ENCODE results near the gene GPX7. TPM values are rescaled to one million over a fixed set of nuclear protein-coding genes. Genes with fewer than 3 reads are reported as not detected.

The GPX7 gene
- total RNA-seq, 4 donors from 2014 or later = 1.7 to 13.0 (median 6.6) TPM

DNA sequence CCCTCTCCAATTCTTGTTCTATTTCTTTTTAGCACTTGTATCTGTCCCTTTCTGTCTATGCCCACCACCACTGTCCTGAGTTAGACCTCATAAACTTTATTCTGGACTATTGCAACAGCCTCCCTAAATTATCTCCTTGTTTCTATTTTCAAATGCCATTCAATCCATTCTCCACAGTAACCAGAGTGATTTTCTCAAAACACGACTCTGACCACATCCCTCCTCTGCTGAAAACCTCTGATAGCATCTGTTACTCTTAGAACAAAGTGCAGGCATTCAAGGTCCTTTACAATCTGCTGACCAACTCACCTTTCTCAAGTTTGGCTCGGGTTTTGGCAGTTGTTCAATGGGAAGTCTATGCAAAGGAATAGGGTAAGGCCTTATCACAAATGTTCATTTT, 22.8 kb upstream of the GPX7 start:
- intact Hi-C loops (cut with DNase I; ENCODE audit: low total_unique reads) = no loop called here
- no peaks in the 10 kb centered on the region for H3K27me3 ChIP-seq
- no peak overlapping the region for H3K4me3 ChIP-seq
- DNase-seq (no peak), ATAC-seq (no peak)
- in situ Hi-C loops (cut with MboI; ENCODE audit: low sequenced_read_pairs in 4 of 4) = no loop called here
- no peaks in the 10 kb centered on the region for H3K4me1 ChIP-seq
- H3K36me3 ChIP-seq = no peaks in the 10 kb centered on the region
- no peak for TF ChIP-seq POLR2A (IDR thresholded peaks at IDR 0.05)
- TF ChIP-seq, protein P1, sequence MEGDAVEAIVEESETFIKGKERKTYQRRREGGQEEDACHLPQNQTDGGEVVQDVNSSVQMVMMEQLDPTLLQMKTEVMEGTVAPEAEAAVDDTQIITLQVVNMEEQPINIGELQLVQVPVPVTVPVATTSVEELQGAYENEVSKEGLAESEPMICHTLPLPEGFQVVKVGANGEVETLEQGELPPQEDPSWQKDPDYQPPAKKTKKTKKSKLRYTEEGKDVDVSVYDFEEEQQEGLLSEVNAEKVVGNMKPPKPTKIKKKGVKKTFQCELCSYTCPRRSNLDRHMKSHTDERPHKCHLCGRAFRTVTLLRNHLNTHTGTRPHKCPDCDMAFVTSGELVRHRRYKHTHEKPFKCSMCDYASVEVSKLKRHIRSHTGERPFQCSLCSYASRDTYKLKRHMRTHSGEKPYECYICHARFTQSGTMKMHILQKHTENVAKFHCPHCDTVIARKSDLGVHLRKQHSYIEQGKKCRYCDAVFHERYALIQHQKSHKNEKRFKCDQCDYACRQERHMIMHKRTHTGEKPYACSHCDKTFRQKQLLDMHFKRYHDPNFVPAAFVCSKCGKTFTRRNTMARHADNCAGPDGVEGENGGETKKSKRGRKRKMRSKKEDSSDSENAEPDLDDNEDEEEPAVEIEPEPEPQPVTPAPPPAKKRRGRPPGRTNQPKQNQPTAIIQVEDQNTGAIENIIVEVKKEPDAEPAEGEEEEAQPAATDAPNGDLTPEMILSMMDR (IDR thresholded peaks at IDR 0.05 in 4 of 5, conservative IDR thresholded peaks at IDR 0.05 in 1 of 5) = no peak
- no peaks in the 10 kb centered on the region for H3K9me3 ChIP-seq
- H3K27ac ChIP-seq = no peak overlapping the region

DNA sequence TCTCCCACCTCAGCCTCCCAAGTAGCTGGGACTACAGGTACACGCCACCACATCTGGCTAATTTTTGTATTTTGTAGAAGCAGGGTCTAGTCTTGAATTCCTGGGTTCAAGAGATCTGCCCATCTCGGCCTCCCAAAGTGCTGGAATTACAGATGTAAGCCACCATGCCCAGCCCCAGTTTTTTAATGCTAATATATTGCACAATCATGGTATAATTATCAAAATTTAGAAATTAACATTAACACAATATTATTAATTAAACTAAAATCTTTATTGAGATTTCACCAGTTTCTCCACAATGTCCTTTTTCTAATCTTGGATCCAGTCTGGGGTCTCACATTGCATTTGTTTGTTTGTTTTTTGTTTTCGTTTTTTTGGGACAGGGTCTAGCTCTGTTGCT, 21.9 kb upstream of the GPX7 start:
- H3K4me1 ChIP-seq = no peaks in the 10 kb centered on the region

DNA sequence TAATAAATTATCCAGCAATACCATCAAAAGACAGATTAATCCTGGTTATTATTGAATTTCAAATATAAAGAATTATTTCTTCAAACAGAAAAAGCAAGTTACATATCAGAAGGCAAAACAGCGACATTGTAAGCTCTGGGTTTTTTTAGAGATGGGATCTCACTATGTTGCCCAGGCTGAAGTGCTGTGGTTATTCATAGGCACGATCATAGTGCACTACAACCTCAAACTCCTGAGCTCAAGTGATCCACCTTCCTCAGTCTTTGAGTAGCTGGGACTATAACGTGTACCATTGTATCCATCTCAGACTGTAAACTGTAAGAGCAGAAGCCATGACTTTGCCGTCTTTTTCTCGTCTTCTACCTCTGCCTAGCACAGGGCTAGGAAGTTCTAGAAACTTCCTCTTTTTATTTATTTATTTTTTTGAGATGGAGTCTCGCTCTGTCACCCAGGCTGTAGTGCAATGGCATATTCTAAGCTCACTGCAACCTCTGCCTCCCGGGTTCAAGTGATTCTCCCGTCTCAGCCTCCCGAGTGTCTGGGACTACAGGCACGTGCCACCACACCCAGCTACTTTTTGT, 20.0 kb upstream of the GPX7 start:
- intact Hi-C loops (cut with DNase I; ENCODE audit: low total_unique reads) = no loop called here
- DNase-seq (no peak), ATAC-seq (no peak)
- in situ Hi-C loops (cut with MboI; ENCODE audit: low sequenced_read_pairs in 4 of 4) = no loop called here
- no peaks in the 10 kb centered on the region for H3K4me1 ChIP-seq
- no peaks in the 10 kb centered on the region for H3K36me3 ChIP-seq
- H3K4me3 ChIP-seq = no peak overlapping the region
- H3K27me3 ChIP-seq = no peaks in the 10 kb centered on the region
- TF ChIP-seq, protein P1 (IDR thresholded peaks at IDR 0.05 in 4 of 5, conservative IDR thresholded peaks at IDR 0.05 in 1 of 5) = no peak
- no peak for TF ChIP-seq POLR2A (IDR thresholded peaks at IDR 0.05)
- no peaks in the 10 kb centered on the region for H3K9me3 ChIP-seq
- no peak overlapping the region for H3K27ac ChIP-seq

More for the DNA sequence above, 21.9 kb upstream of the GPX7 start:
- Histone ChIP-seq H3K27ac (no peak overlapping the region), H3K9me3 (no peaks in the 10 kb centered on the region), H3K4me3 (no peak overlapping the region), H3K27me3 (no peaks in the 10 kb centered on the region), H3K36me3 (no peaks in the 10 kb centered on the region)
- in situ Hi-C loops (cut with MboI; ENCODE audit: low sequenced_read_pairs in 4 of 4) = no loop called here
- TF ChIP-seq POLR2A (IDR thresholded peaks at IDR 0.05) = no peak
- TF ChIP-seq, protein P1 (IDR thresholded peaks at IDR 0.05 in 4 of 5, conservative IDR thresholded peaks at IDR 0.05 in 1 of 5) = no peak
- intact Hi-C loops (cut with DNase I; ENCODE audit: low total_unique reads) = no loop called here
- DNase-seq = no peak
- no peak for ATAC-seq

GRCh38 chr1:52585474-52585873, 16.7 kb upstream of the GPX7 start:
- DNase-seq (no peak), ATAC-seq (no peak)
- Histone ChIP-seq H3K36me3 (no peaks in the 10 kb centered on the region), H3K4me1 (no peaks in the 10 kb centered on the region), H3K9me3 (no peaks in the 10 kb centered on the region), H3K27ac (no peak overlapping the region), H3K4me3 (no peak overlapping the region), H3K27me3 (no peaks in the 10 kb centered on the region)
- intact Hi-C loops (cut with DNase I; ENCODE audit: low total_unique reads) = no loop called here
- TF ChIP-seq POLR2A (IDR thresholded peaks at IDR 0.05) = no peak
- TF ChIP-seq, protein P1 (IDR thresholded peaks at IDR 0.05 in 4 of 5, conservative IDR thresholded peaks at IDR 0.05 in 1 of 5) = no peak
- in situ Hi-C loops (cut with MboI; ENCODE audit: low sequenced_read_pairs in 4 of 4) = no loop called here

GRCh38 chr1:52588027-52588426, 14.1 kb upstream of the GPX7 start:
- no peak overlapping the region for H3K4me3 ChIP-seq
- no peak for TF ChIP-seq POLR2A (IDR thresholded peaks at IDR 0.05)
- TF ChIP-seq, protein P1 (IDR thresholded peaks at IDR 0.05 in 4 of 5, conservative IDR thresholded peaks at IDR 0.05 in 1 of 5) = no peak
- ATAC-seq = no peak
- intact Hi-C loops (cut with DNase I; ENCODE audit: low total_unique reads) (no loop called here), in situ Hi-C loops (cut with MboI; ENCODE audit: low sequenced_read_pairs in 4 of 4) (no loop called here)
- H3K9me3 ChIP-seq = no peaks in the 10 kb centered on the region
- peaks cover 6 to 8% of the 10 kb centered on the region in 2 donors for H3K4me1 ChIP-seq
- no peaks in the 10 kb centered on the region for H3K36me3 ChIP-seq
- DNase-seq = no peak
- H3K27me3 ChIP-seq = no peaks in the 10 kb centered on the region
- H3K27ac ChIP-seq = no peak overlapping the region
